Neural progenitor cell (in vitro differentiated cells): Measurements from ENCODE around the gene WDR27. TPM values are rescaled to one million over a fixed set of nuclear protein-coding genes. Genes with fewer than 3 reads are reported as not detected.

Source experiments
- DNase-seq: peaks from one replicate; pipeline ENCODE4 v3.0.0-alpha.2; 2016; ENCODE audit warnings: low spot score
- H2AFZ ChIP-seq: fragments of 200-600 bp; sonication (generic); replicated peaks from 2 replicates; pipeline ENCODE4 v1.6.1; 2016; ENCODE audit warnings: antibody characterized with exemption
- H3F3A ChIP-seq: fragments of 200-600 bp; sonication (generic); 2 replicates; pipeline ENCODE4 v1.6.1; 2016; ENCODE audit warnings: antibody characterized with exemption, low read depth
- H3K27ac ChIP-seq: fragments of 200-600 bp; sonication (generic); 2 replicates; pipeline ENCODE4 v1.5.1; 2016; ENCODE audit warnings: mild to moderate bottlenecking
- H3K27me3 ChIP-seq: fragments of 200-600 bp; sonication (generic); 2 replicates; pipeline ENCODE4 v1.6.1; 2016; ENCODE audit warnings: mild to moderate bottlenecking, moderate library complexity
- H3K36me3 ChIP-seq: fragments of 200-600 bp; sonication (generic); 2 replicates; pipeline ENCODE4 v1.5.1; 2016
- H3K4me1 ChIP-seq: fragments of 200-600 bp; sonication (generic); 2 replicates; pipeline ENCODE4 v1.6.1; 2016; ENCODE audit warnings: mixed run types
- H3K4me2 ChIP-seq: fragments of 200-600 bp; sonication (generic); 2 replicates; pipeline ENCODE4 v1.6.1; 2016
- H3K4me3 ChIP-seq: fragments of 200-600 bp; sonication (generic); 2 replicates; pipeline ENCODE4 v1.5.1; 2016
- H3K79me2 ChIP-seq: fragments of 200-600 bp; sonication (generic); 2 replicates; pipeline ENCODE4 v1.6.1; 2016; ENCODE audit warnings: low read depth
- H3K9ac ChIP-seq: fragments of 200-600 bp; sonication (generic); 2 replicates; pipeline ENCODE4 v1.6.1; 2016
- H3K9me3 ChIP-seq: fragments of 200-600 bp; sonication (generic); 2 replicates; pipeline ENCODE4 v1.5.1; 2016; ENCODE audit warnings: low read depth
- H4K20me1 ChIP-seq: fragments of 200-600 bp; sonication (generic); 2 replicates; pipeline ENCODE4 v1.6.1; 2016; ENCODE audit warnings: low read depth
- H3K27ac Mint-ChIP-seq: 3 replicates; pipeline ENCODE4 v1.8.0; 2021; ENCODE audit warnings: mixed read lengths
- H3K27me3 Mint-ChIP-seq: 2 replicates; pipeline ENCODE4 v1.8.0; 2022; ENCODE audit warnings: low read depth, mild to moderate bottlenecking, inconsistent platforms, moderate library complexity, mixed read lengths; ENCODE audit not compliant: insufficient read depth
- H3K36me3 Mint-ChIP-seq: 3 replicates; pipeline ENCODE4 v1.8.0; 2021; ENCODE audit warnings: mixed read lengths
- H3K4me1 Mint-ChIP-seq: 3 replicates; pipeline ENCODE4 v1.8.0; 2021; ENCODE audit warnings: mixed read lengths
- H3K4me3 Mint-ChIP-seq: 3 replicates; pipeline ENCODE4 v1.8.0; 2021; ENCODE audit warnings: mild to moderate bottlenecking, moderate library complexity, mixed read lengths
- H3K9me3 Mint-ChIP-seq: 3 replicates; pipeline ENCODE4 v1.8.0; 2020; ENCODE audit warnings: mixed read lengths
- CTCF ChIP-seq: fragments of 200-600 bp; sonication (generic); IDR thresholded peaks from 2 replicates; pipeline ENCODE4 v1.5.1; 2017; ENCODE audit warnings: antibody characterized with exemption, mild to moderate bottlenecking
- EZH2 ChIP-seq: fragments of 200-600 bp; sonication (generic); IDR thresholded peaks from 2 replicates; pipeline ENCODE4 v1.6.1; 2017; ENCODE audit warnings: antibody characterized with exemption, mild to moderate bottlenecking, moderate library complexity
- EZH2phosphoT487 ChIP-seq: fragments of 200-600 bp; sonication (generic); IDR thresholded peaks from 2 replicates; pipeline ENCODE4 v1.6.1; 2017; ENCODE audit warnings: antibody characterized with exemption
- total RNA-seq: library from RNA; depleted of rRNA; stranded (reverse); fragments of >200 nt; gene quantifications from 2 replicates; pipeline ENCODE4 v1.2.3, GENCODE V29; 2015; ENCODE audit warnings: low replicate concordance

WDR27 gene
- total RNA-seq, 1 donor from 2014 or later, result 69.0 TPM

- no peaks in the 10 kb centered on the region for H3K36me3 ChIP-seq
- TF ChIP-seq EZH2phosphoT487 (no peak), EZH2 (no peak), CTCF (no peak)
- H3K4me2 ChIP-seq, result no peak overlapping the region
- H3K4me1 Mint-ChIP-seq, result no peaks in the 10 kb centered on the region
- no peak overlapping the region for H3K4me3 Mint-ChIP-seq
- no peak overlapping the region for H2AFZ ChIP-seq
- no peaks in the 10 kb centered on the region for H3K4me1 ChIP-seq
- no peaks in the 10 kb centered on the region for H3K79me2 ChIP-seq
- H3K9me3 Mint-ChIP-seq, result peaks cover 64% of the 10 kb centered on the region
- H3K27ac Mint-ChIP-seq, result no peak overlapping the region
- peaks cover 16% of the 10 kb centered on the region for H3K36me3 Mint-ChIP-seq
- H4K20me1 ChIP-seq, result no peaks in the 10 kb centered on the region
- no peaks in the 10 kb centered on the region for H3F3A ChIP-seq
- H3K4me3 ChIP-seq, result no peak overlapping the region
- H3K27ac ChIP-seq, result no peak overlapping the region
- peaks cover 8% of the 10 kb centered on the region for H3K9me3 ChIP-seq
- no peaks in the 10 kb centered on the region for H3K27me3 ChIP-seq
- no peak for DNase-seq
- H3K27me3 Mint-ChIP-seq, result no peaks in the 10 kb centered on the region
- no peak overlapping the region for H3K9ac ChIP-seq
These were observed 221.9 kb downstream of the WDR27 start for GRCh38 chr6:169479783-169480495.

GRCh38 chr6:169474362-169474761, 227.5 kb downstream of the WDR27 start:
- no peak for TF ChIP-seq CTCF
- no peak for TF ChIP-seq EZH2
- no peak for TF ChIP-seq EZH2phosphoT487
- no peaks in the 10 kb centered on the region for H3K9me3 ChIP-seq

GRCh38 chr6:169473663-169474062, 228.2 kb downstream of the WDR27 start:
- H3K27me3 Mint-ChIP-seq, result no peaks in the 10 kb centered on the region
- Histone ChIP-seq H3F3A (no peaks in the 10 kb centered on the region), H3K9me3 (no peaks in the 10 kb centered on the region), H3K27me3 (no peaks in the 10 kb centered on the region), H2AFZ (no peak overlapping the region), H3K36me3 (no peaks in the 10 kb centered on the region), H3K4me2 (no peak overlapping the region), H3K4me3 (no peak overlapping the region), H4K20me1 (no peaks in the 10 kb centered on the region), H3K4me1 (no peaks in the 10 kb centered on the region), H3K27ac (no peak overlapping the region), H3K79me2 (no peaks in the 10 kb centered on the region), H3K9ac (no peak overlapping the region)
- H3K4me1 Mint-ChIP-seq, result no peaks in the 10 kb centered on the region
- peaks cover 38% of the 10 kb centered on the region for H3K9me3 Mint-ChIP-seq
- H3K36me3 Mint-ChIP-seq, result peaks cover 4% of the 10 kb centered on the region
- H3K27ac Mint-ChIP-seq, result no peak overlapping the region
- no peak for DNase-seq
- TF ChIP-seq CTCF (no peak), EZH2 (no peak), EZH2phosphoT487 (no peak)
- H3K4me3 Mint-ChIP-seq, result no peak overlapping the region

More at GRCh38 chr6:169474362-169474761, 227.5 kb downstream of the WDR27 start:
- peaks cover 6% of the 10 kb centered on the region for H3K36me3 Mint-ChIP-seq
- Histone ChIP-seq H3F3A (no peaks in the 10 kb centered on the region), H3K79me2 (no peaks in the 10 kb centered on the region), H3K27me3 (no peaks in the 10 kb centered on the region), H3K36me3 (no peaks in the 10 kb centered on the region), H3K4me3 (no peak overlapping the region), H3K27ac (no peak overlapping the region), H3K9ac (no peak overlapping the region), H3K4me1 (no peaks in the 10 kb centered on the region), H2AFZ (no peak overlapping the region), H4K20me1 (no peaks in the 10 kb centered on the region), H3K4me2 (no peak overlapping the region)
- no peaks in the 10 kb centered on the region for H3K4me1 Mint-ChIP-seq
- no peak overlapping the region for H3K27ac Mint-ChIP-seq
- no peaks in the 10 kb centered on the region for H3K27me3 Mint-ChIP-seq
- DNase-seq, result no peak
- peaks cover 40% of the 10 kb centered on the region for H3K9me3 Mint-ChIP-seq
- no peak overlapping the region for H3K4me3 Mint-ChIP-seq
